ENCODE data around the gene CYP4F8.
"Not testable (repeated sequence)": the region's sequence is repeated elsewhere in the genome, so short reads cannot be mapped to it uniquely, and the experiment has no call there.

CYP4F8 gene, protein sequence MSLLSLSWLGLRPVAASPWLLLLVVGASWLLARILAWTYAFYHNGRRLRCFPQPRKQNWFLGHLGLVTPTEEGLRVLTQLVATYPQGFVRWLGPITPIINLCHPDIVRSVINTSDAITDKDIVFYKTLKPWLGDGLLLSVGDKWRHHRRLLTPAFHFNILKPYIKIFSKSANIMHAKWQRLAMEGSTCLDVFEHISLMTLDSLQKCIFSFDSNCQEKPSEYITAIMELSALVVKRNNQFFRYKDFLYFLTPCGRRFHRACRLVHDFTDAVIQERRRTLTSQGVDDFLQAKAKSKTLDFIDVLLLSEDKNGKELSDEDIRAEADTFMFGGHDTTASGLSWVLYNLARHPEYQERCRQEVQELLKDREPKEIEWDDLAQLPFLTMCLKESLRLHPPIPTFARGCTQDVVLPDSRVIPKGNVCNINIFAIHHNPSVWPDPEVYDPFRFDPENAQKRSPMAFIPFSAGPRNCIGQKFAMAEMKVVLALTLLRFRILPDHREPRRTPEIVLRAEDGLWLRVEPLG

DNA sequence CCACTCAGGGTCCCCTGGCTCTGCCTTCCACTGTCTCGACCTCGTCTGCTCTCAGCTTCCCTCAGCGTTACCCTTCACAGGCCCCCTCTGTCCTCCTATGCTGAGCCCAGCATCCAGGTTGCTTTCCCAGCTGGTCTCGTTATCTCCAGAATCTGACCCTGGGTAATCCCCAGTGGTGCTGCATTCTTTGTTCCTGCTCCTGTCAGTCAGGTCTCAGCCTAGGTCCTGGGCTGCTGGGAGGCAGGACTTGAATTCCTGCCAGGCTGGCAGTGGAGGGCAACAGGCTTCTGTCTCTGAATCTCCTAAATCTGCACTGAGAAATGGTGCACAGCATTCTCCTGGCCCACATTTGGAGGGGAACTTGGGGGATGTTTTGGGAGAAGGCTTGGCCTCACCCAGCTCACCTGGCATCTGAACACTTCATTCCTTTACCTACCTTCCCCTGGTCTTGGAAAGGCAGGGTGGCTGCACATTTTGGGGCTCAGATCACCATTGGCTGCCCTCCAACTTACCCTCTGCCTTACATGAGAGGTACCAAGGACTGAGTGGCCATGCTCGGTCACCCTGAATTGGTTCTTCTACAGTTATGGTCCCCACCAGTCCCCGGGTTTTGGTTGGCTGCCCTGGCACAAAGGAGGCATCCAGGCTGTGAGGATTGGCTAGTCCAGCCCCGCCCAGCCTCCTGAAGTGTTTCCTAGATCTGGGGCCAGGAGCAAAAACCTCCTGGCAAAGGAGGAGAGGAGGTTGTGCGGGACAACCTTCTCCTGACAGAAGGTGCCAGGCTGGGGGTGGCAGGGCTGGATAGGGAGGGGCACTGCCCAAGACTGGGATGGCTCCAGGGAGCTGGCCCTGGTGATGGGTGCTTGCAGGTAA, at the start of gene CYP4F8:
Gene CYP4F8 (plus strand): TSS at position 712 of the 873 bp plus-strand sequence. CDS start 399 bp downstream, outside the sequence.
- DNase-seq (ENCODE audit: low spot score), result no peak

DNA sequence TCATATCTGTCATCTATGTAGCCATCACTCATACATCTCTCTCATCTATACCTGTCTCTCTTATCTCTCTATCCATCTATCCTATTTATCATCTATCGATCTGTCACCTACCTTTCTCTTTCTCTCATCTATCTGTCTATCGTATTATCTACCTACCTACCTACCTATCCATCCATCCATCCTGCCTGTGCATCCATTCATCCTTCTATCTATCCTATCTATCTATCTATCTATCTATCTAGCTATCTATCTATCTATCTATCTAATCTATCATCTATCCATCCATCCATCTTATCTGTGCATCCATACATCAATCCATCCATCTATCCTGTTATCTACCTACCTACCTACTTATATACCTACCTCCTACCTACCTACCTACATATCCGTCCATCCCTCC, 44.6 kb upstream of the CYP4F8 start:
- no peak for DNase-seq (ENCODE audit: low spot score)

DNA sequence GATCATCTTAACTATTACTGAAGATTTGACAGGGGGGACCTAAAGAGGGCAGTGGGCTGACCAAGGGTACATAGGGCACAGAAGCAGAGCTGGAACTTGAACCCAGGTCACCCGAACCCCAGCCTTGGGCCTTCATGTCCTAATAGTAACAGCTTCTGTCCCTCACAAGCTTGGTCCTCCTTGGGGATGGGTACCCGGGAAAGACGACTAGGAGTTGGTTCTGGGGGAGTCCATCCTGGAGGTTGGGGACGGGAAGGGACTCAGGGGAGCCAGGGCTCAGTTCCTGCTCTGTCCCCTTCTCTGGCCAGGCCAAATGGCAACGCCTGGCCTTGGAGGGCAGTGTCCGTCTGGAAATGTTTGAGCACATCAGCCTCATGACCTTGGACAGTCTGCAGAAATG, 39.6 kb upstream of the CYP4F8 start:
- no peak for DNase-seq (ENCODE audit: low spot score)

DNA sequence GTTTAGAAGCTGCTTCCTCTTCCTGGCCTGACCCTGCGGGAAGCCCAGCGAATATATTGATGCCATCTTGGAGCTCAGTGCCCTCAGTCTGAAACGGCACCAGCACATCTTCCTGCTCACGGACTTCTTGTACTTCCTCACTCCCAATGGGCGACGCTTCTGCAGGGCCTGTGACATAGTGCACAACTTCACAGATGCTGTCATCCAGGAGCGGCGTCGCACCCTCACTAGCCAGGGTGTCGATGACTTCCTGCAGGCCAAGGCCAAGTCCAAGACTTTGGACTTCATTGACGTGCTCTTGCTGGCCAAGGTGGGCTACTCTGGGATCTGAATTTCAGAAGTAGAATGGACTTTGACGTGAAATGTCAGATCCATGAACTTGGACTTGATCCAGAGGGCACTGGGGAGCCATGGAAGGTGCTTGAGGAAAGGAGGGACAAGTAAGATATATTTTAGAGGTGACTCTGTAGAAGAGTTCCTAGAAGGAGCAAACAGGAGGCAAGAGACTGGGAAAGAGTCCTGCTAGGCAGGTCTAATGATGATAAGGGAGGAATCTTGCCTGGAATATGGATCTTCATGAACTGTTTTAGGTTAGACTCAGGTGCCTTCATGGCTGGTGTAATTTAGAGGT, 38.4 kb upstream of the CYP4F8 start:
- DNase-seq (ENCODE audit: low spot score), result no peak

DNA sequence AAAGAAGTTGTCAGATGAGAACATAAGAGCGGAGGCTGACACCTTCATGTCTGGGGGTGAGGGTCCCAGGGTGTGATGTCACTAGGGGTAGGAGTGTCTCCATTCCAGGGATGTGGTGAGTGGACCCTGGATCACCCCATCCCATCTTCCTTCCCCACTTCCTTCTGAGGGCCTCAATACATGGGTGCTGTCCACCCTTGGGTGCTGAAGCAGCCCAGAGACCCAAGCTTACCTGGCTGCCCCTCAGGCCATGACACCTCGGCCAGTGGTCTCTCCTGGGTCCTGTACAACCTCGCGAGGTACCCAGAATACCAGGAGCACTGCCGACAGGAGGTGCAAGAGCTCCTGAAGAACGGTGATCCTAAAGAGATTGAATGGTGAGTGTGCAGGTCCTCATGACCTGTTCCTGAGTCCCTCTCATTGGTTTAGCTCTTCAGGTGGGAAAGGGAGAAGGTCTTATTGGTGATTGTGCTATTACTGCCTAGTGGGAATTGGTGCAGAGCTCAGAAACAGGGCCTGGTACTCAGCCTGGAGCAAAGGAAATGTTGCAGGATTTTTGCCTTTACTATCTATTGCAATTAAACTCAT, 37.7 kb upstream of the CYP4F8 start:
- DNase-seq (ENCODE audit: low spot score), result no peak

DNA sequence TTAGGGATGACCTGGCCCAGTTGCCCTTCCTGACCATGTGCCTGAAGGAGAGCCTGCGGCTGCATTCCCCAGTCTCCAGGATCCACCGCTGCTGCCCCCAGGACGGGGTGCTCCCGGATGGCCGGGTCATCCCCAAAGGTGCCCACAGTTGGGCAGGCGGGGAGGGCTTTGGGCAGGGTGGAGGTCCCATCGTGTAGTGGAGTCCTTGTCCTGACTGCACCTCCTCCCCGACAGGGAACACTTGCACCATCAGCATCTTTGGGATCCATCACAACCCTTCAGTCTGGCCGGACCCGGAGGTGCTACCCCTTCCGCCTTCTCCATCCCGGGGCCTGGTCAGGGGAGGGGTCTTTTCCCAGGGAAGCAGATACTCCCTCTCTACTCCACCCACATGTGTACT, 31.7 kb upstream of the CYP4F8 start:
- no peak for DNase-seq (ENCODE audit: low spot score)

DNA sequence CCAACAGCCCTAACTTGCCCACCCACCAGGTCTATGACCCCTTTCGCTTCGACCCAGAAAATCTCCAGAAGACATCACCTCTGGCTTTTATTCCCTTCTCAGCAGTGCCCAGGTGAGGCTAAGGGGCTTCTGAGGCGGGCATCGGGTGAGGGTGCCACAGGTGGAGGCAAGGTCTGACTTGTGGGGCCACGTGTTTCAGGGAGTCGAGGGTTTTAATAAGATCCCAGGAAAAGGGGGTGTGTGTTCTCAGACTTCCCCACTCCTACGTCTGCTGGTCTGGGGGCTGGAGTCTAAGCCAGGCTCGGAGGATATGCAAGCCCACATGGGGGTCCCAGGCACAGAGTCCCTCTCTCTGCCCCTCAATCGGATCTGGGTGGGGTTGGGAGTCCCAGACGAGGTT, 30.9 kb upstream of the CYP4F8 start:
- DNase-seq (ENCODE audit: low spot score), result no peak

DNA sequence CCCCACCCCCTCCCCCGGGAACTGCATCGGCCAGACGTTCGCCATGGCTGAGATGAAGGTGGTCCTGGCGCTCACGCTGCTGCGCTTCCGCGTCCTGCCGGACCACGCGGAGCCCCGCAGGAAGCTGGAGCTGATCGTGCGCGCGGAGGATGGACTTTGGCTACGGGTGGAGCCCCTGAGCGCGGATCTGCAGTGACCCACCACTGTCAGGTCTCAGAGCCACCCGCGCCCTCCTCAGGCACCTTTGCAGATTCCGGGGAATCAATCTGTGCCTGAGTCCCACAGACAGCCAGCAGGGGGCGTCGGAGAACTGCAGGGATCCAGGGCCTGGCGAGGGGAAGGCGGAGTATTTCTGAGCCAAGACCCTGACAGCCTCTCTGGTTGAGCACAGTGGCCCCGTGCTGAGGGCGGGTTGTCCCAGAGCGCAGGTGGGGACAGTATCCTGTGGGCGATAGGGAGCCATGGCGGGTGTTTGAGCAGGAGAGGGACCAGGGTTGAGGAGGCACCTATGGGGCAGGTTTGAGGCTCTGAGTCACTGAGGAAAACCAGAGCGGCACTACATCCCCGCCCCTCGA, 30.4 kb upstream of the CYP4F8 start:
- peak; percentile 91 for DNase-seq (ENCODE audit: low spot score)

DNA sequence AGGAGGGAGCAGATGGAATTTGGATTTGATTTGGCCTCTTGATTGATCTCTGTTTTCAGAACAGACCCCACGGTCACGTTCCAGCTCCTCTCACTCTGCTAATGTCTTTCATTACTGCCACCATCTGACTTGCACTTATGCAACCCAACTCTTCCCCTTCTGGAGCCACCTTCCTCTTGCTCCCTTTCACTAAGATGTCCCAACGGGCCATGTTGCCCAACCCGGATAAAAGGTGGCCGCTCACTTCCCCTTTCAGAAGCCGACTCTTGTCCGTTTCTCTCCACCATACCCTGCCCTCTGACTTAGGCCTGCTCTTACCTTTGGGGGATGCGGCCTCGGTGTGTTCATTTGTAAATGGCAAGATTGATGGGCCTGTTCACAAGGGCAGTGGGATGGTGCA, 27.4 kb upstream of the CYP4F8 start:
- no peak for DNase-seq (ENCODE audit: low spot score)

DNA sequence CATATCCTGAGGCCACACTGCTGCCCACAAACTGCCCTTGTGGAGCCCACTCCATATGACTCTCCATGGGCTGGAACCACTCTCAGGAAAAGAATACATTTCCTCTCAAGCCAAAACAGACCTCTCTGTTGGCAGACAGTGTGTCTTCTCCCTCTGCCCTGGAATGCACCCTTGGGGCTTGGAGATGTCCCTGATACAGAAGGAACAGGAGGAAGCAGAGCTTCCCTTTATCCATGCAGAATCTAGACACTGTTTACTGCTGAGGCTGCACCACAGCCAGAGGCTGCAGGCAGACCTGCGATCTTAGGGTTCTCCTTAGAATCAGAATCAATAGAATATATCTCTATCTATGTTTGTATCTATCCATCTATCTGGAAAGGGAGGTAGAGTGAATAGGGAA, 26.8 kb upstream of the CYP4F8 start:
- DNase-seq (ENCODE audit: low spot score), result no peak

DNA sequence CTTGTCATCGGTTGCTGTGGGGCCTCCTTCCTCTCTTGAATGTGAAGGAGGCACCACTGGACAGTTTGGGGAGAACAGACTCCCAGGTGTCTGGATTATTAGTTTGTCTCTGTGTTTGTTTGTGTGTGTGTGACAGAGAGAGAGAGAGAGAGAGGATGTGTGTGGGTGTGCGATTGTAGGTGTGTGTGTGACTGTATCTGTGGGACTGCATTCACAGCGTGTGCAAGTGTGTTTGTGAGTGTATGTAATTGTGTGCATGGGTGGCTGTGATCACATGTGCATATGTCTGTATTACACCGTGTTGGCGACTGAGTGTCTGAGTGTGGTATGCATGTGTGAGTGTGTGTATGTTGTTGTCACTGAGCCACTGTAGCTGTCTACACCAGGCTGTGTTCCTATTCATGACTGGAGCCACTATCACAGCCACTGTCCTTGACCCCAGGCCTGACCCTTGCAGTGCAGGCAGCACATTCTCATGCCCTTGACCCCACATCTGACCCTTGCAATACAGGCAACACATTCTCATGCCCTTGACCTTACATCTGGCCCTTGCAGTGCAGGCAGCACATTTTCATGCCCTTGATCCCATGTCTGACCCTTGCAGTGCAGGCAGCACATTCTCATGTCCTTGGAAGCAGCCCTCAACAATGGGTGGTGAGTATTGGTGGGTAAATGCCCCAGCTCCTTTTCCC, 25.1 kb upstream of the CYP4F8 start:
- DNase-seq (ENCODE audit: low spot score), result no peak

DNA sequence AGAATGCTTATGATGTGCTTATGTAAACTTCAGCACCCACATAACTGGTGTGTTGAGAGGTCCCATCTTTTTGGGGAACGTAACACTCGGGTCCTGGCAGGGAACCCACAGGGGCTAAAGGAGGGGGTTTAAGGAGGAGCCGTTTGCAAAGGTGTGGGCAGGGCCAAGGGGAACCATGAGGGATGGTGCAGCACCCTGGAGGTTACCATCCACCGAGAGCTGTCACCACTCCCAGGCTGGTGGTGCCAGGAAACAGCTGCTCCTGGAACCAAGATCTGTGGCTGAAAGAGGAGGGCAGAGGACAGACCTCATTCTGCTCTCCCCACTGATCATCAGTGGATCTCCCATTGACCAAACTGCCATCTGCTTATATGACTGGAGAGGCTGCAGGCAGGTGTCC, 23.2 kb upstream of the CYP4F8 start:
- no peak for DNase-seq (ENCODE audit: low spot score)

DNA sequence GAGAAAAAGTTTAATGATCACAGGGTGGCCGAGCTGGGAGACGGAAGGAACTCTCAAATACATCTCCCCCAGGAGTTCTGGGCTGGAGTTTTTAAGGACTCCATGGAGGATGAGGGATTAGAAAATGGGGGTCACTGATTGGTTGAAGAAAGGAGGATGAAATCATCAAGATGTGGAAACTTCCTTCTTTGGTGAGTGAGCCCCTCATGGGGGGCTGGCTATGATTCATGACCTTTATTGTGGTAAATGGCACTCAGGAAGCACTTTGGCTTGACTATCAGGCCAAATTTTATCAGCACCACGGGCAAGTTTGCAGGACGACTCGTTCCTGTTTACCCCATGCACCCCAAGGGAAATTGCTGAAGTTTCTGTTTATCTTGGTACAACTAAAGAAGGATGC, 22.5 kb upstream of the CYP4F8 start:
- DNase-seq (ENCODE audit: low spot score), result not testable (repeated sequence)

DNA sequence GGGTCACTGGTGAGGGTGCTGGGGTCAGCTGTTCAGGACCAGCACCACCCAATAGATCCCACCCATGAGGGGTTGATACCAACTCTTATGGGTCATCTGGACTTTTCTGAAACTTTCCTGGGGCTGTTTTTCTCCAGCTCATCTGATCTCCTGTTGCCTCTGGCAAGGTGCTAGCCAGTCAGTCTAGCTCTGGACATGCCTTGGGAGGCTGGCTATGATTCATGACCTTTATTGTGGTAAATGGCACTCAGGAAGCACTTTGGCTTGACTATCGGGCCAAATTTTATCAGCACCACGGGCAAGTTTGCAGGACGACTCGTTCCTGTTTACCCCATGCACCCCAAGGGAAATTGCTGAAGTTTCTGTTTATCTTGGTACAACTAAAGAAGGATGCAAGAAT, 21.3 kb upstream of the CYP4F8 start:
- DNase-seq (ENCODE audit: low spot score), result not testable (repeated sequence)

DNA sequence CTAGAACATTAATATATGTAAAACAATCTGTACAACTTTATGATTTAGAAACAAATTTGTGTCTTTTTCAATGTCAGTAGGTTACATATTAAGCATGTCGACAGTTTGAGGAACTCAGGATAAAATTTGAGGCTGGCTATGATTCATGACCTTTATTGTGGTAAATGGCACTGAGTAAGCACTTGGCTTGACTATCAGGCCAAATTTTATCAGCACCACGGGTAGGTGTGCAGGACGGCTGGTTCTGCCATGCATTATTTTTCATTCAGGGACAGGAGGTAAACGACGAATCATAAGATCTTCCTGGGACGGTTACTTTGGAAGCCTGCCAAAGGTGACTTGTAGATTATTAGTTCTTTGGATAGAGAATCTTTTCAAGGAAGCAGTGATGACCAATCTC, 19.9 kb upstream of the CYP4F8 start:
- DNase-seq (ENCODE audit: low spot score), result no peak

DNA sequence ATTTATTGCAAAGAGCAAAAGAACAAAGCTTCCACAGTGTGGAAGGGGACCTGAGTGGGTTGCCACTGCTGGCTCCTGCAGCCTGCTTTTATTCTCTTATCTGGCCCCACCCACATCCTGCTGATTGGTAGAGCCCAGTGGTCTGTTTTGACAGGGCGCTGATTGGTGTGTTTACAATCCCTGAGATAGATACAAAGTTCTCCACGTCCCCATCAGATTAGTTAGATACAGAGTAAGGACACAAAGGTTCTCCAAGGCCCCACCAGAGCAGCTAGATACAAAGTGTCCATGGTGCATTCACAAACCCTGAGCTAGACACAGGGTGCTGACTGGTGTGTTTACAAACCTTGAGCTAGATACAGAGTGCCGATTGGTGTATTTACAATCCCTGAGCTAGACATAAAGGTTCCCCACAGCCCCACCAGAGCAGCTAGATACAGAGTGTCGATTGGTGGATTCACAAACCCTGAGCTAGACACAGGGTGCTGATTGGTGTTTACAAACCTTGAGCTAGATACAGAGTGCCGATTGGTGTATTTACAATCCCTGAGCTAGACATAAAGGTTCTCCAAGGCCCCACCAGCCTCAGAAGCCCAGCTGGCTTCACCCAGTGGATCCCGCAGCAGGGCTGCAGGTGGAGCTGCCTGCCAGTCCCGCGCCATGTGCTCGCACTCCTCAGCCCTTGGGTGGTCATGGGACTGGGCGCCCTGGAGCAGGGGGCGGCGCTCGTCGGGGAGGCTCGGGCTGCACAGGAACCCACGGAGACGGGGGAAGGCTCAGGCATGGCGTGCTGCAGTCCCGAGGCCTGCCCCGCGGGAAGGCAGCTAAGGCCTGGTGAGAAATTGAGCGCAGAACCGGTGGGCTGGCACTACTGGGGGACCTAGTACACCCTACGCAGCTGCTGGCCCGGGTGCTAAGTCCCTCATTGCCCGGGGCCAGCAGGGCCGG, 6.8 kb upstream of the CYP4F8 start:
- DNase-seq (ENCODE audit: low spot score), result not testable (repeated sequence)

DNA sequence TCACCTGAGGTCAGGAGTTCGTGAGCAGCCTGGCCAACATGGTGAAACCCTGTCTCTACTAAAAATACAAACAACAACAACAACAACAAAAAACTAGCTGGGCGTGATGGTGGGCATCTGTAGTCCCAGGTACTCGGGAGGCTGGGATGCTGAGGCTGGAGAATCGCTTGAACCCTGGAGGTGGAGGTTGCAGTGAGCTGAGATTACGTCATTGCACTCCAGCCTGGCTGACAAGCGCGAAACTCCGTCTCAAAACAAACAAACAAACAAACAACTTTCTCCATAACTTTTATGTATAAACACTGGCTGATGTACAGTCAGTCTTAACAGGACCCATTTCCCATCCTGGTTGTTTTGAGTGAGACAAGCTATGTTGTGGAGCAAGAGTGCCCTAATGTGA, 5.8 kb upstream of the CYP4F8 start:
- DNase-seq (ENCODE audit: low spot score), result no peak

DNA sequence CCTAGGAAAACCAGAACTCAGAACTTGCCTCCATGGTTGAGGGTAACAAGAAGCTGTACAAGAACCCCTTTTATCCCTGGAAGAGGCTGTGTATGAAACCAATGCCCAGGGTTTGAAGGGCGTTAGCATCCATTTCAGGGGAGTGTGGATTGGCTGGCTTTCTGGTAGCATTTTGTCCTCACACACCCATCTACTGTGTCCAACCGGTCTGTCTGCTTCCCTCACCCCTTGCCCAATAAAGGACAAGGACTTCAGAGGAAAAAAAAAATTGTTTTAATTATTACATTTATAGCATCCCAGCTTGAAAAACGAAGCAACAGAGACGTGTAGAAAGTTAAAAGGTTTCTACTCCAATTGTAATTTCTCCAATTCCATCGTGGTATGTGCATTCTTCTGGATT, 2.7 kb upstream of the CYP4F8 start:
- no peak for DNase-seq (ENCODE audit: low spot score)

DNA sequence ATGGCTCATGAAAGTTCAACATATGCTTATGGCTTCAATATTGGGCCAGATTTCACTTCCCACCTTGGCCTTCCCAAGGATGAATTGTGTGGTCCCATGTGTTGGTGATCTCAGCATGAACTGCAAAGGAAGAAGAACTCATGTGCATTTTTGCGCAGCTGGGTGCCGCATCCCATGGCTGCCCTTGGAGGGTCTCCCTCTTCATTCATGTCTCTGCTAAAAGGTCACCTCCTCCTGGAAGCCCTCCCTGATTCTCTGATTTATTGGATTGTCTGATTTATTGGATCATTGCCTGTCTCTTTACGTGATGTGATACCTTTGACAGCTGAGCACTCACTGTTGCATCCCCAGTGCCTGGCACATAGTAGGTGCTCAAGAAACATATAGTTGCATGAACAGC, 1.7 kb upstream of the CYP4F8 start:
- no peak for DNase-seq (ENCODE audit: low spot score)

DNA sequence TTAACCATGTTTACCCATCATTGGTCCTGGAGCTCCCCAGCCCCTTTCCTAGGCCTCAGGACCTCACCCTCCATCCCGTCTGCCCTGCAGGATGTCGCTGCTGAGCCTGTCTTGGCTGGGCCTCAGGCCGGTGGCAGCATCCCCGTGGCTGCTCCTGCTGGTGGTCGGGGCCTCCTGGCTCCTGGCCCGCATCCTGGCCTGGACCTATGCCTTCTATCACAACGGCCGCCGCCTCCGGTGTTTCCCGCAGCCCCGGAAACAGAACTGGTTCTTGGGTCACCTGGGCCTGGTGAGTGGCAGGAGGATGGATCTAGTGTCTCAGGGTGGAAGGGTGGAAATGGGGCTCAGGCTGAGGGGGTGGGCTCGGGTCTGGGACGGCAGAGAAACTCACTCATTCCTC, 508 bp downstream of the CYP4F8 start:
- DNase-seq (ENCODE audit: low spot score), result no peak
